ENCODE results near the gene TRMT1L.
A peak's percentile ranks its signal among the peaks of the same experiment; 100 is the strongest.

Gene TRMT1L

GRCh38 chr1:185075476-185075875 is 81.3 kb downstream of the TRMT1L start:
- no CpG with 5 or more reads among the region's 3 CpGs for WGBS (ENCODE audit: extremely low coverage, insufficient coverage, insufficient read length)

GRCh38 chr1:185074307-185074706 is 82.4 kb downstream of the TRMT1L start:
- H2BK120ac ChIP-seq (ENCODE audit: insufficient read depth, low read length, poor library complexity): no peak overlapping the region
- no peak for DNase-seq
- H3K14ac ChIP-seq (ENCODE audit: low read length): no peak overlapping the region

More at GRCh38 chr1:185075476-185075875, 81.3 kb downstream of the TRMT1L start:
- Histone ChIP-seq H3K18ac (ENCODE audit: low read length) (no peak overlapping the region), H3K4ac (ENCODE audit: low read depth, low read length) (peak overlapping the region; percentile 79), H3K4me1 (ENCODE audit: control insufficient read depth in 1 of 2, insufficient read depth in 2 of 2, low read length in 2 of 2) (no peaks in the 10 kb centered on the region), H3K79me1 (ENCODE audit: low read length) (no peaks in the 10 kb centered on the region), H4K91ac (ENCODE audit: low read depth, low read length) (no peak overlapping the region), H3K4me3 (ENCODE audit: low read depth, low read length) (no peak overlapping the region), H3K27me3 (ENCODE audit: insufficient read depth, low read length) (no peaks in the 10 kb centered on the region), H2AFZ (ENCODE audit: insufficient read depth, low read length, poor library complexity) (no peak overlapping the region), H3K27ac (ENCODE audit: low read depth, low read length) (no peak overlapping the region), H3K4me2 (ENCODE audit: low read length) (no peak overlapping the region), H2BK120ac (ENCODE audit: insufficient read depth, low read length, poor library complexity) (no peak overlapping the region), H3K9ac (ENCODE audit: low read length) (no peak overlapping the region), H4K12ac (ENCODE audit: low read depth, low read length) (no peak overlapping the region), H3K79me2 (ENCODE audit: control insufficient read depth, insufficient read depth, low read length, poor library complexity) (peaks cover 1% of the 10 kb centered on the region), H3K14ac (ENCODE audit: low read length) (no peak overlapping the region), H2BK5ac (ENCODE audit: low read depth, low read length, poor library complexity) (no peak overlapping the region), H2BK12ac (ENCODE audit: low read length) (no peak overlapping the region), H4K8ac (ENCODE audit: low read depth, low read length) (no peak overlapping the region), H3K36me3 (ENCODE audit: control insufficient read depth in 1 of 2, insufficient read depth in 2 of 2, low read length in 2 of 2) (no peaks in the 10 kb centered on the region), H3K9me3 (ENCODE audit: insufficient read depth, low read depth, low read length) (no peaks in the 10 kb centered on the region), H3K23ac (ENCODE audit: low read length) (no peak overlapping the region), H2AK5ac (ENCODE audit: low read length) (no peak overlapping the region)
- DNase-seq: no peak

GRCh38 chr1:185073725-185074124 is 83.0 kb downstream of the TRMT1L start:
- Histone ChIP-seq H3K79me1 (ENCODE audit: low read length) (no peaks in the 10 kb centered on the region), H3K9ac (ENCODE audit: low read length) (no peak overlapping the region), H4K91ac (ENCODE audit: low read depth, low read length) (no peak overlapping the region), H3K79me2 (ENCODE audit: control insufficient read depth, insufficient read depth, low read length, poor library complexity) (peaks cover 3% of the 10 kb centered on the region), H3K27me3 (ENCODE audit: insufficient read depth, low read length) (no peaks in the 10 kb centered on the region), H3K4me1 (ENCODE audit: control insufficient read depth in 1 of 2, insufficient read depth in 2 of 2, low read length in 2 of 2) (no peaks in the 10 kb centered on the region), H2AFZ (ENCODE audit: insufficient read depth, low read length, poor library complexity) (no peak overlapping the region), H3K18ac (ENCODE audit: low read length) (no peak overlapping the region), H4K8ac (ENCODE audit: low read depth, low read length) (no peak overlapping the region), H2BK12ac (ENCODE audit: low read length) (no peak overlapping the region), H2BK120ac (ENCODE audit: insufficient read depth, low read length, poor library complexity) (no peak overlapping the region), H2BK5ac (ENCODE audit: low read depth, low read length, poor library complexity) (no peak overlapping the region), H3K4me3 (ENCODE audit: low read depth, low read length) (no peak overlapping the region), H3K9me3 (ENCODE audit: insufficient read depth, low read depth, low read length) (no peaks in the 10 kb centered on the region), H3K4me2 (ENCODE audit: low read length) (no peak overlapping the region), H3K14ac (ENCODE audit: low read length) (no peak overlapping the region), H3K23ac (ENCODE audit: low read length) (no peak overlapping the region), H3K4ac (ENCODE audit: low read depth, low read length) (no peak overlapping the region), H4K12ac (ENCODE audit: low read depth, low read length) (no peak overlapping the region), H2AK5ac (ENCODE audit: low read length) (no peak overlapping the region), H3K36me3 (ENCODE audit: control insufficient read depth in 1 of 2, insufficient read depth in 2 of 2, low read length in 2 of 2) (peaks cover 0 to 1% of the 10 kb centered on the region in 2 experiments), H3K27ac (ENCODE audit: low read depth, low read length) (no peak overlapping the region)
- DNase-seq: no peak
- WGBS (ENCODE audit: extremely low coverage, insufficient coverage, insufficient read length): no CpG with 5 or more reads among the region's 2 CpGs

More at GRCh38 chr1:185074307-185074706, 82.4 kb downstream of the TRMT1L start:
- Histone ChIP-seq H2AFZ (ENCODE audit: insufficient read depth, low read length, poor library complexity) (no peak overlapping the region), H4K91ac (ENCODE audit: low read depth, low read length) (no peak overlapping the region), H2BK12ac (ENCODE audit: low read length) (no peak overlapping the region), H4K8ac (ENCODE audit: low read depth, low read length) (no peak overlapping the region), H3K4ac (ENCODE audit: low read depth, low read length) (peak overlapping the region; percentile 52), H3K79me2 (ENCODE audit: control insufficient read depth, insufficient read depth, low read length, poor library complexity) (peaks cover 1% of the 10 kb centered on the region), H3K79me1 (ENCODE audit: low read length) (no peaks in the 10 kb centered on the region), H3K36me3 (ENCODE audit: control insufficient read depth in 1 of 2, insufficient read depth in 2 of 2, low read length in 2 of 2) (no peaks in the 10 kb centered on the region), H3K27me3 (ENCODE audit: insufficient read depth, low read length) (no peaks in the 10 kb centered on the region), H3K9ac (ENCODE audit: low read length) (no peak overlapping the region), H3K4me1 (ENCODE audit: control insufficient read depth in 1 of 2, insufficient read depth in 2 of 2, low read length in 2 of 2) (no peaks in the 10 kb centered on the region), H2AK5ac (ENCODE audit: low read length) (no peak overlapping the region), H3K23ac (ENCODE audit: low read length) (no peak overlapping the region), H3K27ac (ENCODE audit: low read depth, low read length) (no peak overlapping the region), H3K9me3 (ENCODE audit: insufficient read depth, low read depth, low read length) (no peaks in the 10 kb centered on the region), H3K18ac (ENCODE audit: low read length) (no peak overlapping the region), H3K4me2 (ENCODE audit: low read length) (no peak overlapping the region), H3K4me3 (ENCODE audit: low read depth, low read length) (no peak overlapping the region), H2BK5ac (ENCODE audit: low read depth, low read length, poor library complexity) (no peak overlapping the region), H4K12ac (ENCODE audit: low read depth, low read length) (no peak overlapping the region)

GRCh38 chr1:185070051-185070450 is 86.7 kb downstream of the TRMT1L start:
- Histone ChIP-seq H3K79me1 (ENCODE audit: low read length) (no peaks in the 10 kb centered on the region), H3K9me3 (ENCODE audit: insufficient read depth, low read depth, low read length) (no peaks in the 10 kb centered on the region), H2BK120ac (ENCODE audit: insufficient read depth, low read length, poor library complexity) (no peak overlapping the region), H4K8ac (ENCODE audit: low read depth, low read length) (no peak overlapping the region), H3K18ac (ENCODE audit: low read length) (no peak overlapping the region), H2BK12ac (ENCODE audit: low read length) (no peak overlapping the region), H4K12ac (ENCODE audit: low read depth, low read length) (no peak overlapping the region), H3K4me3 (ENCODE audit: low read depth, low read length) (no peak overlapping the region), H4K91ac (ENCODE audit: low read depth, low read length) (no peak overlapping the region), H3K23ac (ENCODE audit: low read length) (no peak overlapping the region), H3K27me3 (ENCODE audit: insufficient read depth, low read length) (no peaks in the 10 kb centered on the region), H3K4me1 (ENCODE audit: control insufficient read depth in 1 of 2, insufficient read depth in 2 of 2, low read length in 2 of 2) (no peaks in the 10 kb centered on the region), H3K27ac (ENCODE audit: low read depth, low read length) (no peak overlapping the region), H2BK5ac (ENCODE audit: low read depth, low read length, poor library complexity) (no peak overlapping the region), H3K14ac (ENCODE audit: low read length) (no peak overlapping the region), H2AFZ (ENCODE audit: insufficient read depth, low read length, poor library complexity) (no peak overlapping the region), H3K4ac (ENCODE audit: low read depth, low read length) (no peak overlapping the region), H3K9ac (ENCODE audit: low read length) (no peak overlapping the region), H3K4me2 (ENCODE audit: low read length) (no peak overlapping the region), H3K79me2 (ENCODE audit: control insufficient read depth, insufficient read depth, low read length, poor library complexity) (peaks cover 2% of the 10 kb centered on the region), H3K36me3 (ENCODE audit: control insufficient read depth in 1 of 2, insufficient read depth in 2 of 2, low read length in 2 of 2) (peaks cover 0 to 6% of the 10 kb centered on the region in 2 experiments), H2AK5ac (ENCODE audit: low read length) (no peak overlapping the region)
- no peak for DNase-seq
